Esophagus squamous epithelium (tissue), 4 donors: ENCODE results near the gene ALDH4A1.

Experiments
- POLR2A ChIP-seq, 4 donors: fragments of 450-650 bp; IDR thresholded peaks; one replicate each; pipeline ENCODE4 v1.6.1; 2017; ENCODE audit warnings: antibody characterized with exemption in 4 of 4, mild to moderate bottlenecking in 4 of 4, moderate library complexity in 3 of 4
- TF ChIP-seq, protein P1 (sequence below), 6 experiments: fragments of 450-650 bp in 4 of 6; fragments of 200-600 bp in 2 of 6; sonication (generic) in 2 of 6; IDR thresholded peaks; one replicate each; pipeline ENCODE4 v1.5.1; 2016 to 2019; ENCODE audit warnings: antibody characterized with exemption in 6 of 6, mild to moderate bottlenecking in 4 of 6, moderate library complexity in 4 of 6

GRCh38 chr1:18918417-18918816 is 16.1 kb upstream of the ALDH4A1 start:
- TF ChIP-seq, protein P1, sequence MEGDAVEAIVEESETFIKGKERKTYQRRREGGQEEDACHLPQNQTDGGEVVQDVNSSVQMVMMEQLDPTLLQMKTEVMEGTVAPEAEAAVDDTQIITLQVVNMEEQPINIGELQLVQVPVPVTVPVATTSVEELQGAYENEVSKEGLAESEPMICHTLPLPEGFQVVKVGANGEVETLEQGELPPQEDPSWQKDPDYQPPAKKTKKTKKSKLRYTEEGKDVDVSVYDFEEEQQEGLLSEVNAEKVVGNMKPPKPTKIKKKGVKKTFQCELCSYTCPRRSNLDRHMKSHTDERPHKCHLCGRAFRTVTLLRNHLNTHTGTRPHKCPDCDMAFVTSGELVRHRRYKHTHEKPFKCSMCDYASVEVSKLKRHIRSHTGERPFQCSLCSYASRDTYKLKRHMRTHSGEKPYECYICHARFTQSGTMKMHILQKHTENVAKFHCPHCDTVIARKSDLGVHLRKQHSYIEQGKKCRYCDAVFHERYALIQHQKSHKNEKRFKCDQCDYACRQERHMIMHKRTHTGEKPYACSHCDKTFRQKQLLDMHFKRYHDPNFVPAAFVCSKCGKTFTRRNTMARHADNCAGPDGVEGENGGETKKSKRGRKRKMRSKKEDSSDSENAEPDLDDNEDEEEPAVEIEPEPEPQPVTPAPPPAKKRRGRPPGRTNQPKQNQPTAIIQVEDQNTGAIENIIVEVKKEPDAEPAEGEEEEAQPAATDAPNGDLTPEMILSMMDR (IDR thresholded peaks at IDR 0.05) = no peak
- no peak for TF ChIP-seq POLR2A (IDR thresholded peaks at IDR 0.05)
